IPS-18a (cell line): Measurements from ENCODE around the gene ITPR3.

ENCODE experiments used
- H3K27ac ChIP-seq: one replicate; pipeline ENCODE4 v1.5.1; 2013; ENCODE audit warnings: low read length
- H3K27me3 ChIP-seq: one replicate; pipeline ENCODE4 v1.6.1; 2013; ENCODE audit warnings: mild to moderate bottlenecking, low read length; ENCODE audit not compliant: control insufficient read depth, insufficient read depth
- H3K36me3 ChIP-seq: one replicate; pipeline ENCODE4 v1.6.1; 2013; ENCODE audit warnings: low read depth, low read length; ENCODE audit not compliant: control insufficient read depth
- H3K4me1 ChIP-seq: one replicate; pipeline ENCODE4 v1.6.1; 2013; ENCODE audit warnings: low read depth, low read length; ENCODE audit not compliant: control insufficient read depth
- H3K4me3 ChIP-seq: one replicate; pipeline ENCODE4 v1.5.1; 2013; ENCODE audit warnings: low read length
- H3K9ac ChIP-seq: one replicate; pipeline ENCODE4 v1.6.1; 2013; ENCODE audit warnings: mild to moderate bottlenecking, low read length, moderate library complexity
- H3K9me3 ChIP-seq: one replicate; pipeline ENCODE4 v1.6.1; 2013; ENCODE audit warnings: low read depth, low read length; ENCODE audit not compliant: control insufficient read depth

The ITPR3 gene

GRCh38 chr6:33620856-33621710, at the start of gene ITPR3:
Gene ITPR3, plus strand, starts transcription at chr6:33621322. Its CDS starts 281 bp downstream, at chr6:33621603.
- Histone ChIP-seq H3K36me3 (no peaks in the 10 kb centered on the region), H3K4me3 (peak within 1 kb of the TSS; percentile 84), H3K27ac (no peak within 1 kb of the TSS), H3K27me3 (peaks cover 38% of the 10 kb centered on the region), H3K4me1 (peaks cover 9% of the 10 kb centered on the region), H3K9ac (peak within 1 kb of the TSS; percentile 50), H3K9me3 (no peaks in the 10 kb centered on the region)

- Histone ChIP-seq H3K4me3 (peak overlapping the region; percentile 84), H3K27ac (no peak overlapping the region), H3K9ac (peak overlapping the region; percentile 56), H3K36me3 (peaks cover 23% of the 10 kb centered on the region), H3K9me3 (no peaks in the 10 kb centered on the region), H3K4me1 (peaks cover 7% of the 10 kb centered on the region), H3K27me3 (no peaks in the 10 kb centered on the region)
Observed at GRCh38 chr6:33571637-33572316, 49.3 kb upstream of the ITPR3 start.

GRCh38 chr6:33575211-33575610, 45.9 kb upstream of the ITPR3 start:
- Histone ChIP-seq H3K36me3 (peaks cover 23% of the 10 kb centered on the region), H3K4me1 (peaks cover 7% of the 10 kb centered on the region)

GRCh38 chr6:33576668-33577067, 44.5 kb upstream of the ITPR3 start:
- no peaks in the 10 kb centered on the region for H3K9me3 ChIP-seq
- no peak overlapping the region for H3K4me3 ChIP-seq
- H3K4me1 ChIP-seq = peaks cover 2% of the 10 kb centered on the region
- H3K27me3 ChIP-seq = no peaks in the 10 kb centered on the region
- H3K36me3 ChIP-seq = peaks cover 23% of the 10 kb centered on the region
- no peak overlapping the region for H3K27ac ChIP-seq
- no peak overlapping the region for H3K9ac ChIP-seq

More at GRCh38 chr6:33575211-33575610, 45.9 kb upstream of the ITPR3 start:
- no peaks in the 10 kb centered on the region for H3K27me3 ChIP-seq
- H3K9ac ChIP-seq = no peak overlapping the region
- no peak overlapping the region for H3K4me3 ChIP-seq
- no peaks in the 10 kb centered on the region for H3K9me3 ChIP-seq
- H3K27ac ChIP-seq = no peak overlapping the region

GRCh38 chr6:33577106-33577535, 44.0 kb upstream of the ITPR3 start:
- no peaks in the 10 kb centered on the region for H3K9me3 ChIP-seq
- no peak overlapping the region for H3K9ac ChIP-seq
- peaks cover 23% of the 10 kb centered on the region for H3K36me3 ChIP-seq
- H3K4me1 ChIP-seq = no peaks in the 10 kb centered on the region
- no peaks in the 10 kb centered on the region for H3K27me3 ChIP-seq
- no peak overlapping the region for H3K4me3 ChIP-seq
- no peak overlapping the region for H3K27ac ChIP-seq

GRCh38 chr6:33577718-33578117, 43.4 kb upstream of the ITPR3 start:
- Histone ChIP-seq H3K9ac (no peak overlapping the region), H3K27me3 (no peaks in the 10 kb centered on the region), H3K4me1 (no peaks in the 10 kb centered on the region), H3K27ac (no peak overlapping the region), H3K4me3 (no peak overlapping the region), H3K9me3 (no peaks in the 10 kb centered on the region), H3K36me3 (peaks cover 23% of the 10 kb centered on the region)

GRCh38 chr6:33578164-33578563, 43.0 kb upstream of the ITPR3 start:
- Histone ChIP-seq H3K4me3 (no peak overlapping the region), H3K36me3 (peaks cover 23% of the 10 kb centered on the region), H3K27ac (no peak overlapping the region), H3K27me3 (no peaks in the 10 kb centered on the region), H3K9ac (no peak overlapping the region), H3K9me3 (no peaks in the 10 kb centered on the region), H3K4me1 (no peaks in the 10 kb centered on the region)

GRCh38 chr6:33578588-33579011, 42.5 kb upstream of the ITPR3 start:
- Histone ChIP-seq H3K4me1 (no peaks in the 10 kb centered on the region), H3K4me3 (peak overlapping the region; percentile 73), H3K9ac (no peak overlapping the region), H3K9me3 (no peaks in the 10 kb centered on the region), H3K36me3 (peaks cover 22% of the 10 kb centered on the region), H3K27me3 (no peaks in the 10 kb centered on the region), H3K27ac (no peak overlapping the region)

GRCh38 chr6:33579828-33580714, 41.1 kb upstream of the ITPR3 start, which contains the start of gene BAK1:
Gene BAK1, minus strand, starts transcription at chr6:33580276. Its CDS starts 2,672 bp downstream, at chr6:33577604.
- peak within 1 kb of the TSS; percentile 67 for H3K9ac ChIP-seq
- no peaks in the 10 kb centered on the region for H3K9me3 ChIP-seq
- peaks cover 8% of the 10 kb centered on the region for H3K36me3 ChIP-seq
- no peaks in the 10 kb centered on the region for H3K27me3 ChIP-seq
- H3K4me3 ChIP-seq = peak within 1 kb of the TSS; percentile 73
- H3K4me1 ChIP-seq = no peaks in the 10 kb centered on the region
- peak within 1 kb of the TSS; percentile 59 for H3K27ac ChIP-seq

- Histone ChIP-seq H3K4me3 (no peak overlapping the region), H3K27me3 (no peaks in the 10 kb centered on the region), H3K4me1 (no peaks in the 10 kb centered on the region), H3K36me3 (peaks cover 3% of the 10 kb centered on the region), H3K9ac (no peak overlapping the region), H3K27ac (no peak overlapping the region), H3K9me3 (no peaks in the 10 kb centered on the region)
Observed at GRCh38 chr6:33581186-33581585, 39.9 kb upstream of the ITPR3 start.

GRCh38 chr6:33583591-33584155, 37.4 kb upstream of the ITPR3 start:
- no peaks in the 10 kb centered on the region for H3K27me3 ChIP-seq
- no peaks in the 10 kb centered on the region for H3K4me1 ChIP-seq
- no peak overlapping the region for H3K27ac ChIP-seq

More at GRCh38 chr6:33583591-33584155, 37.4 kb upstream of the ITPR3 start:
- H3K9ac ChIP-seq = no peak overlapping the region
- H3K9me3 ChIP-seq = no peaks in the 10 kb centered on the region
- H3K4me3 ChIP-seq = no peak overlapping the region
- H3K36me3 ChIP-seq = no peaks in the 10 kb centered on the region
